HG03135 (cell line): Measurements from ENCODE around the gene GDPD5.

Experiments
- ATAC-seq: cut with Tn5 transposase; IDR thresholded peaks from one replicate; pipeline ENCODE4 v1.9.1; 2021; ENCODE audit warnings: mild to moderate bottlenecking, moderate library complexity; ENCODE audit not compliant: unreplicated experiment

The GDPD5 gene

GRCh38 chr11:75474878-75475766 lies 50.6 kb downstream of the GDPD5 start:
- ATAC-seq = no peak

GRCh38 chr11:75474240-75474639 lies 51.5 kb downstream of the GDPD5 start:
- no peak for ATAC-seq

- ATAC-seq = no peak
These were observed 52.1 kb downstream of the GDPD5 start for GRCh38 chr11:75473684-75474083.

- no peak for ATAC-seq
These were observed 53.5 kb downstream of the GDPD5 start for GRCh38 chr11:75472081-75472732.

- ATAC-seq = no peak
These were observed 54.4 kb downstream of the GDPD5 start for GRCh38 chr11:75471176-75471973.

- ATAC-seq = no peak
These were observed 55.2 kb downstream of the GDPD5 start for GRCh38 chr11:75470476-75471080.

GRCh38 chr11:75469785-75470405 lies 55.8 kb downstream of the GDPD5 start:
- ATAC-seq = no peak

GRCh38 chr11:75468534-75469340 lies 57.0 kb downstream of the GDPD5 start:
- ATAC-seq = no peak

- no peak for ATAC-seq
These were observed 57.9 kb downstream of the GDPD5 start for GRCh38 chr11:75467881-75468280.

GRCh38 chr11:75467311-75467710 lies 58.4 kb downstream of the GDPD5 start:
- ATAC-seq = no peak

GRCh38 chr11:75465701-75466531 lies 59.8 kb downstream of the GDPD5 start:
- ATAC-seq = no peak

GRCh38 chr11:75463106-75463774 lies 62.5 kb downstream of the GDPD5 start:
- no peak for ATAC-seq

GRCh38 chr11:75462117-75462653 lies 63.6 kb downstream of the GDPD5 start:
- ATAC-seq = no peak

GRCh38 chr11:75461151-75461550 lies 64.6 kb downstream of the GDPD5 start:
- no peak for ATAC-seq

GRCh38 chr11:75456596-75457183 lies 69.1 kb downstream of the GDPD5 start:
- no peak for ATAC-seq

GRCh38 chr11:75454987-75455386 lies 70.8 kb downstream of the GDPD5 start:
- no peak for ATAC-seq

GRCh38 chr11:75453916-75454655 lies 71.7 kb downstream of the GDPD5 start:
- ATAC-seq = no peak
